Measurements from ENCODE around the gene ADAMTSL3.

Gene ADAMTSL3

DNA sequence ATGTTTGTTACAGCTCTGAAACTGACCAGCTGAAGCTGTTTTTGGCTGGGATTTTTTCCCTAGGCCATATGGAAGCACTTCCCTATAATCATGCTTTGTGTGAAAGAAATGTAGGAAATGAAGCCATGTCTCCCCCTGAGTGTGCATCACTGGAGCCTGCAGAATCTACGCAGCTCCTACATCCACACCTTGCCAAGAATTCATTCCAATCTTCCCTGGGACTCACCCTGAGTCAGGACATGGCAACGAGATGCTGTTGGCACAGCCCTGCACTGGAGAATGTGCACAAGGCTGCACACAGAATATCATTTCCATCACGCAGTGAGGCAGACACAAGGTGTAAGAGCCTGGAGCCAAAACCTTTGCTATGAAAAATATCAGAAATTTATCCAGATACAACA, 189.5 kb downstream of the ADAMTSL3 start:
- no peak overlapping the region for H3K4me3 ChIP-seq (ENCODE audit: low read depth, low read length)
- DNase-seq (ENCODE audit: low read depth), result no peak
- TF ChIP-seq, protein P1, sequence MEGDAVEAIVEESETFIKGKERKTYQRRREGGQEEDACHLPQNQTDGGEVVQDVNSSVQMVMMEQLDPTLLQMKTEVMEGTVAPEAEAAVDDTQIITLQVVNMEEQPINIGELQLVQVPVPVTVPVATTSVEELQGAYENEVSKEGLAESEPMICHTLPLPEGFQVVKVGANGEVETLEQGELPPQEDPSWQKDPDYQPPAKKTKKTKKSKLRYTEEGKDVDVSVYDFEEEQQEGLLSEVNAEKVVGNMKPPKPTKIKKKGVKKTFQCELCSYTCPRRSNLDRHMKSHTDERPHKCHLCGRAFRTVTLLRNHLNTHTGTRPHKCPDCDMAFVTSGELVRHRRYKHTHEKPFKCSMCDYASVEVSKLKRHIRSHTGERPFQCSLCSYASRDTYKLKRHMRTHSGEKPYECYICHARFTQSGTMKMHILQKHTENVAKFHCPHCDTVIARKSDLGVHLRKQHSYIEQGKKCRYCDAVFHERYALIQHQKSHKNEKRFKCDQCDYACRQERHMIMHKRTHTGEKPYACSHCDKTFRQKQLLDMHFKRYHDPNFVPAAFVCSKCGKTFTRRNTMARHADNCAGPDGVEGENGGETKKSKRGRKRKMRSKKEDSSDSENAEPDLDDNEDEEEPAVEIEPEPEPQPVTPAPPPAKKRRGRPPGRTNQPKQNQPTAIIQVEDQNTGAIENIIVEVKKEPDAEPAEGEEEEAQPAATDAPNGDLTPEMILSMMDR (IDR thresholded peaks at IDR 0.05; ENCODE audit: insufficient read depth, low read depth, low read length, missing control alignments), result no peak

DNA sequence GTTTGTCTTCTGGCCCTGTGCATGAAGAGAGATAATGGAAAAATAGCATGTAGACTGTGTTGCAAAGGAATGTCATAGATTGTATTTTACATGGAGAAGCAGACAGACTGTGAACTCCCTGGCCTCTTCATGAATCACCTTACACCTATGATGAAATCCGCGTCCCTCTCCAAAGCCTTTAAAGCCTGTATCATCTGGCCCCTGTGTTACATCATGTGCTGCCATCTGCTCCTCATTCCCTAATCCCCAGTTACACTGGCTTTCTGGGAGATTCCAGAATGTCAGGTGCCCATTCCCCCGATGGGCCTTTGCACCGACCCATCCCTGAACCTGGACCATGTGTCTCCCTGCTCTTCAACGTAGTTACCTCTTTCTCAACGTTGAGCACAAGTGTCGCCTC, 190.8 kb downstream of the ADAMTSL3 start:
- H3K4me3 ChIP-seq (ENCODE audit: low read depth, low read length), result no peak overlapping the region
- TF ChIP-seq, protein P1 (IDR thresholded peaks at IDR 0.05; ENCODE audit: insufficient read depth, low read depth, low read length, missing control alignments), result no peak
- DNase-seq (ENCODE audit: low read depth), result no peak

DNA sequence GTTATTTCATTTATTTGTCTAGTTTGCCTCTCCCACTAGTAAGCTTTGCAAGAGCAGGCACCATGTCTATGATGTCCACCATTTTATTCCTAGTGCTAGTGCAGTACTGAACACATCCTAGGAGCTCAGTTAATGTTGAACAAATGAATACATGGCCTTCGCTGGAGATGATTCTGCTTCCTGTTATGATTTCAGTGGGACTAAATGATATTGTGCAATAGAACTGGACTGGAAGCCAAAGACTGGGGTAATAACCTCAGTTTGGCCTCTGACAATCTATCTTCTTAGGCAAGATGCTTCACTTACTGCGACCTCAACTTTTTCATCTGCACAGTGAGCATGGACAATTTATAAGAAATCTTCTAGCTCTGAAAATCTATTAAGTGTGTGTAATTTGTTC, 191.3 kb downstream of the ADAMTSL3 start:
- TF ChIP-seq, protein P1 (IDR thresholded peaks at IDR 0.05; ENCODE audit: insufficient read depth, low read depth, low read length, missing control alignments), result no peak
- DNase-seq (ENCODE audit: low read depth), result no peak
- H3K4me3 ChIP-seq (ENCODE audit: low read depth, low read length), result no peak overlapping the region

DNA sequence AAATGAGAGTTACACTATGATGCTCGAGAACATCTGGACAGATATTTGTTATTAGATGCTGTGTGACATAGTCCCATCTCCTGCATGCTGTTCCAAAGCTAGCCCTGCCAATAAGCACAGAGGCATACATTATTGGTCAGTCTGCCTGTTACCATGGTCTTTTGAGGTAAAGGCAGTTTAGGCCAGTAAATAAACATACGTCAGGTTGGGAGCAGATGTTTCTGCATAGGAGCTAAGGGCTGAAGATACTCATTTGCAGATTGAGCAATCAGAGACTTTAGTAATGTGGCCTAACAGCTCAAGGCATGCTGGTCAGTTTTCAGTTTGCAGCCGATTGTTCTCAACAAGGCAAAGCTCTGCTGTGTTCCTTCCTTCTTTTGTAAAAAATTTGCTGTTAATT, 192.9 kb downstream of the ADAMTSL3 start:
- H3K4me3 ChIP-seq (ENCODE audit: low read depth, low read length), result no peak overlapping the region
- no peak for DNase-seq (ENCODE audit: low read depth)
- TF ChIP-seq, protein P1 (IDR thresholded peaks at IDR 0.05; ENCODE audit: insufficient read depth, low read depth, low read length, missing control alignments), result no peak

DNA sequence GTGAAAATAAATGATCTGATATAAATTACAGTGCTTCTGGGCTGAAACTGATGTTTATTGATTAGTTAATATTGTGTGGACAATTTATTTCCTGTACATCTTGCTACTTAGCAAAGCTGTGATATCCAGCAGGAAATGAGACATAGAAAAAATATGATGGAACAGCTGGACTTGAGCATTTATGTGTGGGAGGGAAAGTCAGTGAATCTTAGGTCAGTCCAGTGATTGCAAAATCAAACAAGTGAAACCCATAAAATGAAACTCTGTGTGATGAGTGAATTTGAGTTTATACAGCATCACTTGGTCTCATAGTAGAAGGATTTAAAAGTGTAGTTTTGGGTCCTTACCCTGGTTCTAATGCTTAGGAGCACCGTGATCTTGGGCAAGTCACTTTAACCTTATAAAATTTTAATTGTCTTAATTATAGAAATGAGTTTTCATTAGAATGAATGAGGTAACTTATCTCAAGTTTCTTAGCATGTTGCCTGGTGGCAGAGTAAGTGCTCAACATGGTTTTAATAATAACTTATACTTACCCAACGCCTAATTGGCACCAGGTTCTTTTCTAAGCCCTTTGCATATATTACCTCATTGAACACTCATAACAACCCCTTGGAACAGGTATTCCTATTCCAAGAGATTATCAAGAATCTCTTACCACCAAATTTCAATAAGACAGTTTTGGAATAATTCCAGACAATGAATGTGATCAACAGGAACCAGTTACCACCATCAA, 194.6 kb downstream of the ADAMTSL3 start:
- DNase-seq (ENCODE audit: low read depth), result no peak
- TF ChIP-seq, protein P1 (IDR thresholded peaks at IDR 0.05; ENCODE audit: insufficient read depth, low read depth, low read length, missing control alignments), result no peak
- no peak overlapping the region for H3K4me3 ChIP-seq (ENCODE audit: low read depth, low read length)

DNA sequence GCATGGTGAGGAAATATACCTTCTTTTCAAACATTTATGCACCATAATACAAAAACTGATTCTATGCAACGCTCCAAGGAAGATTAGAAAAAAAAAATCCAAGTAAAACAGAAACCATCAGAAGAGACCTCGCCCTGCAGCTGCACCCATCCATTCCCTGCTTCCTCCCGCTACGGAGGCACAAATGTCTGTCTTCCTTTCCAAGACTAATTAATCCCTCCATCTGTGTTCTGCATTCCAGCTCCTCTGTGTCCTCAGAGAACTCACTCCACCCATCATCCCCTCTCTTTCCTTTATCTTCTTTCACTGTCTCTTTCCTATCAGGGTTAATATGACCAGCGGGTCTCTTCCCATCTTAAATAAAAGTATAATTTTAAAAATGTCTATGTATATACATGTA, 196.1 kb downstream of the ADAMTSL3 start:
- no peak overlapping the region for H3K4me3 ChIP-seq (ENCODE audit: low read depth, low read length)
- no peak for DNase-seq (ENCODE audit: low read depth)
- TF ChIP-seq, protein P1 (IDR thresholded peaks at IDR 0.05; ENCODE audit: insufficient read depth, low read depth, low read length, missing control alignments), result no peak
